Measurements from ENCODE around the gene CTXN1.
"Not testable (repeated sequence)": the region's sequence is repeated elsewhere in the genome, so short reads cannot be mapped to it uniquely, and the experiment has no call there.

Gene CTXN1

DNA sequence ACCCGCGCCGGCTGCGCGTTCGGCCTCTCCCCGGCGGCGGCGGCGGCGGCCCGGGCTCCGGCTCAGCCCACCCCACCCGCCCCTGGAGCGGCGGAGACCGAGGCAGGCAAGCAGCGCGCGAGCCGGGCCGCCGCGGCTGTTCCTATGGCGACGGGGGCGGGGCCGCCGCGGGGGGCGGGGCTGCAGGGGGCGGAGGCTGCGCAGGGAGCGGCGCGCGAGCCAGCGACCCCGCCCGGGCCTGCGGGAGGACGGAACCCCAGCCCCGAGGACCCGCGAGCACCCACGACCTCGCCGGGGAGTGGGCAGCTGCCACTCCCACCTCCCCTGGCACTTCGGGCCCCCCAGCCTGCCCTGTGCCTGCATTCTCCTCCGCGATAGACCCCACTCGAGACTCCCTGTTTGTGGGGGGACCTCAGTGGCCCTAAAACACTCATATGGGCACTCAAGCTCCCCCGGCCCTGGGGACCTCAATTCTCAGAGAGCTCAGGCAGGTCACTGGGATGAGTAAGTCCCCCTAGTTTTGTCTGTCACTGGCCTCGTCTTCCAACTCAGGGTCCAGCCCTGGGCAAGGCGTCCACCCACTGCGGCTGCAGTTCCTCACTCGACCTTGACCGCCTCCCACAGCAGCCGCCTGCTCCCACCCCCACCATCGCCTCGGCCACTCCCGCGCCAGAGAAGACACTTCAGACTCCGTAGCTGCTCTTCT, at the start of gene CTXN1:
TSS of gene CTXN1 (minus strand) at position 115 of the 706 bp plus-strand sequence. CDS start 597 bp downstream, outside the sequence.
- no peak for DNase-seq

DNA sequence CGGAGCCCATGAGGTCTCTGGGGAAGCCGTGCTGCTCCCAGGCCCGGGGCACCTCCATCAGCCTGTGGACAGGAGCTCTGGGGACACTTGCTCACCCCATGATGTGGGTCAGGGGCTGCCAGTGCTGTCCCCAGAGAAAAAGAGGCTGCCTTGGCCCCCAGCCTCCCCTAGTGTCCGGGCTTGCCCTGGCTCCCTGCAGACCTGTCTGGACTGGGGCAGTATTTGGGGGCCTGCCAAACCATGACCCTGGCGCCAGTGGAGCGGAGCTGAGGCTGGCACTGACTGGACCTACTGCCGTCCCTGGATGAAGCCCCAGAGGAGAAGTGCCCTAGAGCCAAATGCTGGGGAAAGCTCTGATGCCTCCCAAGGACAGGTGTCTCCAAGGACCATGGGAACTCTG, 49.1 kb upstream of the CTXN1 start:
- DNase-seq, result no peak

DNA sequence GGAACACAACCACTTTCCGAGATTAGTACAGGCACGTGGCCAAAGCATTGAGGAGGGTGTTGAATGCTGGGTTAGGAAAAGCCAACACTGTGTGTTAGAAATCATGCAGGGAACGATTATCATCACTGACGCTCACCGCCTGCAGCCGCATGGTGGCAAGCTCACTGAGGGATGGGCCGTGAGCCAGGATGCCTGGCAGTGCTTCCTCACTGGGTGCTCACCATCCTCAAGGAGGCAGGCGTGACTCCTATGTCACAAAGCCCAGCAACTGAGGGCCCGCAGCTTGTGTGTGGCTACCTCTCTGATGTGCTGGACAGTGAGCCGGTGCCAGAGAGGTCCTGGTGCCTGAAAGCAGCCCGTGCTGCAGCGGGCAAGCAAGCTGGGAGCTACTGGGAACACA, 47.9 kb upstream of the CTXN1 start:
- DNase-seq, result no peak

DNA sequence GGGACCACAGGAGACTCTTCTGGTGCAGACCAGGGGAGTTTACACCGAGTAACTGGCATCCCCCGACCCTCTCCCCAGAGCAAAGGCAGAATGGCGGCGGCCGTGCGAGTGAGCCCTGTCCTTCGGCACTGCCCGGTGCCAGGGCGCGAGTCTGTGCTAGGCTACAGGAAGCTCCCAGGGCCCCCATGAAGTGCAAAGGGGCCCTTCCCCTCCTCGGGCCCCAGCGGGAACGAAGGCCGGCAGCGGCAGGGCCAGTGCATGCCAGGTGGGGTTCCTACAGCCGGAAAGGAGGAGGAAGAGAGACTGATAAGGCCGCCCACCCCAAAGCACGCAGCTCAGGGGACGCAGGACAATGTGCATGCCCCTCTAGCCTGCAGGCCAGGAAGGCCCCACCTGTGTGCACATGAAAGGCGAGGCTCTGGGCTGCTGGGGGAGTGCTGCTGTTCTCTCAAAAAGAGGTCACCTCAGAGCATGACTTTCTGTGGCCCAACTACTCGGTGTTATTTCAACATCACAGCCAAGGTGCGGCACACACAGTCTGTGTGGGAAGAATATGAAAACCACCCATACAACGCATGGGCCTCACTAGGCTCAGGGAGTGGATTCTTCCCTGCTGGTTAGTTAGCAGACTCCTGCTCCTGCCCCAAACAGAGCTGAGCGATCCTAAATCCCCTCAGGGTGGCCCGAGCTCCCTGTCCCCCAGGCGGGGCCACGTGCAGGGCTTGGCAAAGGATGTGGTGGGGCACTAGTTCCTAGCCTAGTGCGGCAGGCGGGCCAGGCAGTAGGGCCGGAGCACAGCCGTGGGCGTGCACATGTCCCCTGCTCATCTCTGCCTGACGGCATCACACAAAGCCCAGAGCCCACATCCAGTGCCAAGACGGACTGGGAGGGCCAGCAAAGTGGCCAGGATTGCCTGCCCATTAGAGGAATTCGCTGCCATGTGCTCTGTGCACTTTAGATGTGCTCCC, 45.9 kb upstream of the CTXN1 start:
- DNase-seq, result no peak

DNA sequence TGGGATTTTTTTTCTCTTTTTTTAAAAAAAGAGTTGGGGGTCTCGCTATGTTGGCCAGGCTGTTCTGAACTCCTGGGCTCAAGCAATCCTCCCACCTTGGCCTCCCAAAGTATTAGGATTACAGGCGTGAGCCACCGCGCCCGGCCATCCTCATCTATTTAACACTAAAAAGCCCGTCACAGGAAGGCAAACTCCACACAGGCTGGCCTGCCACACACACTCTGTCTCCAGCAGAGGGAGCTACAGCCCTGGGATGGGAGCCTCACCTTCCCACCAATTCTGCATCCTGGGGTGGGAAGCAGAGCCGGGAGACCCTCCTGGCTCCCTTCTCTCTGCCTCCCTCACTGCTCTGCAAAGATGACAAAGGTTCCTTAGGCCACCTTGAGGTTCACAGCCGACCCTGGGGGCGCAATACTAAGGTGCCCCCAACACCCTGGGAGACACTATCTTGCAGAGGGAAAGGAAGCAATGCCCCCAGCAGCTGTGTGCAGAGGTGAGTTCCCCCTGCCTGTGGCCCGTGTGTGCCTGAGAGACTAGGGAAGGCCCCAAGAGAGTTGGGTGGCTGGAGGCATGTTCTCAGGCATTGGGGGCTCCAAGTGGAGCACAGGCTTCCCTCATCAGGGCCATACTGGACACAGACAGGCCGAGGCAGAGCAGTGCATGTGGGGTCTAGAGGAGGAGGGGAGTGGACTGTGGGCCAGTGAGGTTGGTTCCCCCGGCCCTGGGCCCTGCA, 44.9 kb upstream of the CTXN1 start:
- DNase-seq, result no peak

DNA sequence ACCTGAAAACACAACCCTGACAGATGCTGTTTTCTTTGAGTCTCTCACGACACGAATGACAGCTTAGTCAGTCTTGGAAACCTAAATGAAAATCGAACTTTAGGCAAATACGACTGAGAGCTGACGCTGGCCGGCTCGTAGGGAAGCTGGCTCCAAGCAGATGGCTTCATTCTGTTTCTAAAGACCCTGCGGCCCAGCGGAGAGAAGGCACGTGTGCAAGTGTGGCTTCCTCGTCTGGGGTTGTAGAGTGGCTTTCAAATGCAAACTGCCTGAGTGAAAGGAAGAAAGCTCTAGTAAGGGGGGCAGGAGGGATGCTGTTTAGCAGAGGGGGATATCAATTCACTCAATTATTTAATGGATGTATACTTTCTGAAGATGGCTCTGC, 43.6 kb upstream of the CTXN1 start:
- DNase-seq, result no peak

DNA sequence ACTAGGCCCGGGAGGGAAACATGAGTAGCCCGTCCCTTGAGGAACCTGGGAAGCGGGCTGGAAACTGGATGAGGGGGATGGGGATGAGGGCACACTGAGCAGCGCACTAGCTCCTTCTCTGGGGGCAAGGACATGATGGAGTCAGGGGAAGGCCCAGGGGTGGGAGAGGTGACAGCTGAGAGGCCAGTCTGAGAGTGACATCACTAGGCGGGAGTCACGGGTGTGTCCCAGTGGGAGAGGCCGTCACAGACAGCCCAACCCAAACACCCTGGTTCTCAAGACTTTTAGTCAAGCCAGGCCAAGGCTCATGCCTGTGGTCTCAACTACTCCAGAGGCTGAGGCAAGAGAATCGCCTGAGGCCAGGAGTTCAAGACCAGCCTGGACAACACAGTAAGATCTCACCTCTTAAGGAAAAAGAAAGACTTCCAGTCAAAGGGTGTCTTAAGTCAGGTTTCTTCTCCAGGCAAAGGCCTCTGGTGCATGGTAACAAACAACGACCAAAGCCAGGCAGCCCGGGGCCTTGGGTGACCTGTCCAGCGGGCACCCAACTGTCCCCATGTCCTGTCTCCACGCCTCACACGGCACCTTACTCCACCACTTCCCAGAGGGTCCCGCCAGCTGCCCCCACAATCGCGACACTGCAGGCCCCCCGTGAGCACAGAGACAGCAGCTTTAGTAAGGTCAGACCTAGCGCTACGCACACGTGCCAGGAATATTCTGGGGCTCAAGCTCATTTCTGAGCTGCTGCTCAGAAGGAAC, 43.0 kb upstream of the CTXN1 start:
- no peak for DNase-seq

DNA sequence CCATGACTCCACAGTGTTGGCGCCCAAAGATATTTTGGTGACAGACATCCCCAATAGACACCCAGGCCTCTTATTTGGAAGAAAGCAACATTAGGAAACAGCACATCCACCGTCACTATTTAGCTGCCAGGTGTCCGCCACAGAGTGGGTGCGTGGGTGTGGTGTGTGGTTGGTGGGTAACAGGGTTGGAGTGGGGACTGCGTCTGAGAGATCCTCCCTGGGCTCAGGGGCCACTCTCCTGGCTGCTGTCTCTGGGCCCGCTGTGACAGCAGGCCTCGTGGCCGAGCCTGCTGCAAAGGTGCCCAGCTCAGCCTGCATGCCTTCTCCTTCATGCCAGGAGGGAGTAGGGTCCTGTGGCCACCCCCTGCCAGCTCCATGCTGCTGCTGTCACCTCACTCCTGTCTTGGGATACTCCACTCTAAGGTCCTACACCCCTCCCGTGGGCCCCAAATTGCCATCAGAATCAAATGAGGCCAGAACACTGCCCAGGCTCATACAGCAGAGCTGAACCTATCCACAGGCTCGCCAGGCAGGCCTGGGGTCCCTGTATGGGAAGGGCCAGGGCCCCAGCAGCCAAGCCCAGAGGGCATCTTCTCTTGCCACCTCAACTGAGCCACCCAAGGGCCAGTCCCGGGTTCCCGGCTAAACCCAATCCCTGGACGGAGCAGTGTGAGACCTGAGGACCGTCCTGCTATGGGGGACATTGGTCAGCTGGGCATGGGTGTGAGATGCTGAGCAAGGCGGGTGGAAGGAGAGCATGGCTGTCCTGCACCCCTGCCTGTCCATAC, 42.3 kb upstream of the CTXN1 start:
- DNase-seq, result no peak

DNA sequence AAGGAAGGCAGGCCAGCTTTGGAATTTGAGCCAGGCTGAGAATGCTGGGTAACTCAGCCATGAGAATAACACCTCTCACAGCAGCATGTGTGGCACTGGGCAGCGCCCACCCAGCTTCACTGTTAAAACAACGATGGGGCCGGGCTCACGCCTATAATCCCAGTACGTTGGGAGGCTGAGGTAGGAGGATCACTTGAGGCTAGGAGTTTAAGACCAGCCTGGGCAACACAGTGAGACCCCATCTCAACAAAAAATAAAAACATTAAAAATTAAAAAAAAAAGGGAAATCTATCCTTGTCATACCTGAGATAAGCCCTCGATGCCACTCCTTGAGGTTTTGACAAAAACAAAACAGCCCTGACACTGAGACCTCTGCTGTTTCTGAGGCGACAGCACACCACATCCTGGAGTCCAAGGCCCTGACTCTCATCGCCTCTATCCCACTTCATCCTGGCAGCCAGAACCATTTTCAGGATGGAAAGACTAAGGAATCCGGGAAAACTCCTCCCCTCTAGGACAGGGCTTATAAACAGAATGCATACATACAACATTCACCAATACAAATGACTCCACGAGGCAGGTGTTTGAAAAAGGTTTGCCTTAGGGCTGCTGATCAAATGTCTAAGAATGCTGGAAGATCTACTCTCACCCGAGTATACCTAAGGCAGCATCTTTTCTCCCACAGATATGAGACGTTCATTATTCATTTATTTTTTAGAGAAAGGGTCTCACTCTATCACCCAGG, 40.2 kb upstream of the CTXN1 start:
- no peak for DNase-seq

DNA sequence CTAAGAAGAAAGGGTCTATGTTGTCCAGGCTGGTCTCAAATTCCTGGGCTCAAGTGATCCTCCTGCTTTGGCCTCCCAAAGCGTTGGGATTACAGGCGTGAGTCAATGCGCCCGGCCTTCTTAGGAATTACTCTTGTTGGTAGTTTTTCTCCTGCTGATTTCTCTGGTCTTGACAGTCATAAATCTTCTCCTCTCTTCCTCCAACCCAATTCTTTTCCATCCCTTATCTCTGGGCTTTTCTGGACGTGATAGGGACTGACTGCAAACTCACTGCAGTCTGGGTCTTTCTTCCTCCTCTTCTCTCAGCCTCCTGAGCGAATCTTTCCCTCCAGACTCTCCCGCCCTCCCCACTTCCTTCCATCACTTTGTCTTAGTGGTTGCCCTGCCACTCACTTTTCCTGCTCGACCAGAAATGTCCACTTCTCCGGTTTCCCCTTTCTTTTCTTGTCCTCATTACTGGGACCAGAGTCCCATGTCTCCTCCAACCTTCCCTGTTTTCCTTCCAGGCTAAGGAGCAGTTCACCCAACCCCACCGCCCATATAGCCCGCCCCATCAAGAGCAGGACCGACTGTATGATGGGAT, 39.4 kb upstream of the CTXN1 start:
- DNase-seq, result no peak

DNA sequence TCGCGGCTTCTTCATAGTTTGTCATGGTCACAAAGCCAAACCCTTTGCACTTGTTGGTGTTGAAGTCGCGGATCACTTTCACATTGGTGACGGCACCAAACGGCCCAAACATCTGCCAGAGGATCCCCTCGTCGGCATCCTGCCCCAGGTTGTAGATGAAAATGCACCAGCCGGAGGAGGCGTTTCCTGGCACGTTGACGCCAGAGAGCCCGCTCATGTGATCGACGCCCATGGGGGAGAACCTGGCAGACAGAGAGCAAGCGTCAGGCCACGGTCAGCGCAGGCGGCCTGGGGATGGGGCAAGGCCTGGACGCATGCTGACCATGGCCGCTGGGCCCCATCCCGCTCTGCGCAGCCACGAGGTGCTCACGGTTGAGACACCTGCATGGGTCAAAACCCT, 37.6 kb upstream of the CTXN1 start:
- no peak for DNase-seq

DNA sequence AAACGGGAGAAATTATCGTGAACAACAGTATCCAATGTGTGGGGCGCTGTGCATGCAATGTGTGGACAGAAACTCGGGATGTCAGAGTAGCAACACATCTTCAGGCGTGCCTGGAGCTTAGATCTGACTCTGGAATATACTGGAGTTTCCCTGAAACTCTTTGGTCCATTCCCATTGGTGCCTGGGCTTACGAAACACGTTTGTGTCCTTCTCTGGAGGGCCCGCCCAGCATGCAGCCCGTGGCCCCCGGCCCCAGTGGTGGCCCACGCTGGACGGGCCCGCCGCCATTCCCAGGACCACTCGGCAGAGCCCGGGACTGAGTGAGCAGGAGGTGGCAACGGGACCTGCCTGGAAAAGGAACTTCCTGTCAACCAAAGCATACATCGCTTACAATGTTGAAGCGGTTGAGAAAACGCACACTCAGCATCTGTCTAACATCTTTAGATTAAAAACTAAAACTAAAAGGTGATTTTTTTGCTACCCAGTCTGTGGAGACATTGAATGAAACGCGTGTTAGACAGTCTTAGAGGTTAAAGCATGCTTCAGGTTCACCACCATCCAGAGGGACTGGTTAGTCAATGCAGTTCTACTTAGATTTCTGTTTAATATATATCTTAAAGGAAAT, 36.8 kb upstream of the CTXN1 start:
- no peak for DNase-seq

DNA sequence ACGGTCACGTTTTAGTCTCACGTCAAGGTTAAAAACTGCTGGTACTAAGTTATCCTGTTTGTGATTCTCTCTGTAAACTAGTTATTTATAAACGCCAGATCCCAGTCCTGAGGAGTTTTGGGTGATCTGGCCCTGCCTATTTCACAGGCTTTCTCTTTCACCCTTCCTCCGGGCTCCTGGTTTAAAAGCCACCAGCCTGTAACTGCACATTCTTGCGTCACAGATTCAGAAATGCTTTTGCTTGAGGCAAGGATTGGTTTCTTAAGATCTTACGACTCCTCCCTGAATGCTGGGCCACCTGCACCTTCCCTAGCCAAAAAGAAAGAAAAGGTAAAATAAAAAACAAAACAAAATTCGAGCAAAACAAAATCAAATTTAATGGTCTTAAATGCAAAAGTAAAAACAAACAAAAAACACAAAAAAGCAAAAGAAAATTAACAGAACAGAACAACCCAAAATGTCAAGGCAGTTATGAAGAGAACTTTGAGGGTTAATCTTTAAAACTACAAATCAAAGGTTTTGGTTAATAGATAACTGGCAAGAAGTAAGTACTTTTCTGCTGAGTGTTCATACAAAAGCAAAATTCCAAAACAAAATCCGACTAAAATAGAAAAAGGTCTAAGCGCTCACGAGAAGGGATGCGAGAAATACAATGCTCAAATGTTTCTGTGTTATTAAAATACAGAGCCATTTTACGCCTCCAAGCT, 36.1 kb upstream of the CTXN1 start:
- no peak for DNase-seq

DNA sequence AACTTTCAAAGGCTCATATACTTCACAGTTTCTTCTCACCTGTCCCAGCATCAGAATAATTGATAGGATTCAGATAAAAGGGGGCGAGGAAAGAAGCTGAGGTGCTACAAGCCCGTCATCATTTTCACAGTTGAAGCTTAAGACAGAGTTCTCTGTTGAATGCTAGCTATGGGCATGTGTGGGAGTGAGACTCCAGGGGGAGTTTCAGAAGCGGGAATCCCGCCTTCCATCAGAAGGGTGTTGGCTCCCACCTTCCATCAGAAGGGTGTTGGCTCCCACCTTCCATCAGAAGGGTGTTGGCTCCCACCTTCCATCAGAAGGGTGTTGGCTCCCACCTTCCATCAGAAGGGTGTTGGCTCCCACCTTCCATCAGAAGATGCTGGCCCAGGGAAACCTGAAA, 35.1 kb upstream of the CTXN1 start:
- DNase-seq, result not testable (repeated sequence)

DNA sequence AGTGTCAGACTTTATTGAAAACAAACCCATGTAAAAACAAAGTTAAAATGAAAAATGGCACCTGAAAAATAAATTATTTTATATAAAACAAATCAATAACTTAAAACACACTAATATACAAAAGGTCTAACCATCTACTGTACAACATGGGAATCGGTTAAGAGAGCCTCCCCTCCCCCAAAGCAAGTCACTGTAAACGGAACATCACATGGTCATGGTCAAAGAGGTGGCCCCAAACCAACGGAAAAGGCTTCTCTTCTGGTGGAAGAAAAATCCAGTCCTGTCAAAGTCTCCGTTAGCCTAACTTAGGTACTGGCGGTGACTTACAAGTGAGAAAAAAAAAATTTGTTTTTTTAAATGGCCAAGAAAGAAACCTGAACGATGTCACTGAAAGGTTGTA, 33.3 kb upstream of the CTXN1 start:
- DNase-seq, result no peak

DNA sequence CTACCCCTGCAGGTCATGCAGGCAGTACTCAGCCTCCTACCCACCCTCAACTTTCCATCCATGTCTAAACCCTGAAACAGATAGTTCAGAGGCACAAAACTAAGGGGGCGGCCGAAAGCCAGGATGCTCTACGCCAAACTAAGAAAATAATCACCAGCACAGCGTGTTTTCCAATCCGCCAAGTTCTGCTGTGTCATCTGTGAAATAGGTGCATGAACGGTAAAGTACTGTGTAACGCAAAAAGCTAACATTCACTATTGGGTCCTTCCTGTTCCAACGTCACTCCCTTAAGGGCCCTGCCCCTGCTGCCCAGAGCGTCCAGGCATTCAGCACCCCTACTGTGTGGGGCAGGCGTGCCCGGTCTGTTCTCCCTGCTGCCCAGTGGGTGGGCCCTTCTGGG, 29.8 kb upstream of the CTXN1 start:
- DNase-seq, result no peak

DNA sequence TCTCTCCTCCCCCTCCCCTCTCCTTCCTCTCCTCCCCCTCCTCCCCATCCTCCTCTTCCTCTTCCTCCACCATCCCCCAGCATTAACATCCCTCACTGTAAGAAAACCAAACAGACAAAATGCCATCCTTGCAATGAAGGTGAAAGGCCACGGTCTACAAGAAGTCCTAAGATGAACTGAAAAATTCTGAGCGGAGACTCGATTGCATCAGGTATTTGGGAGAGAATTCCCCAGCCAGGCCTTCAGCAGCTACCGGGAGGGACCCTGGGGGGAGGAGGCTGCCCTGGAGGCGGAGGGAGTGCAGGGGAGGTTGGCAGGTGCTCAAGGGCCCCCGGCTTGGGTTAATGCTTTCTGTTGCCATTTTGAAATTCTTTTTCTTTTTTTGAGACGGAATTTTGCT, 27.6 kb upstream of the CTXN1 start:
- no peak for DNase-seq

DNA sequence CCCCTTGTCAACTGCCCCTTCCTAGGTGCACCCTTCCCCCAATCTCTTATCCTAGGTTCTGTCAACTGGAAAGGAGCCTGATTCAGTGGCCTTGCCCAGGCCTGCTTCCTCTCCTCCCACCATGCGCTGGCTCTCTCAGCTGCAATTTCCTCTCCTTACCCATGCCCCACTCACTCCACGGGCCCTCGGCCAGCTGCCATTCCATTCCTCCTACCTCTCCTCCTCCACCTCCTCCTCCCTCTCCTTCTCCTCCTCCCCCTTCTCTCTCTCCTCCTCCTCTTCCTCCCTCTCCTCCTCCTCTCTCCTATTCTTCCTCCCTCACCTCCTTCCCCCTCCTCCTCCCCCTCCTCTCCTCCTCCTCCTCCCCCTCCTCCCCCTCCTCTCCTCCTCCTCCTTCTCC, 27.1 kb upstream of the CTXN1 start:
- DNase-seq, result no peak

DNA sequence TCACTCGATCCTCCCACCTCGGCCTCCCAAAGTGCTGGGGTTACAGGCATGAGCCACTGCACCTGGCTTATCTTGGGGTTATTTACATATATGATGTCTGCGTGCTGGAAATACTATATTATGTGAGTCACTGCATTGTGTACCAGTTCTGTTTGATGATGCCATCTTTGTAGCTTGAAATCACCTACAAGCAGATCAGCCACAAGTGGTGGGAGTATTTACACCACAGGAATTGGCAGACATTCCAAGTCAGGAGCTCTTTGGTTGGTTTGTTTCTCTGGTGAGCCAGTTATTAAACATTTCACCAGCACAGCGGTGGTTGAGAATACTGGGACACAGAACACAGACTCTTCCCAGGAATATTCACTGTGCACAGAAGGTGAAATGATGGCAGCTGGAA, 22.0 kb upstream of the CTXN1 start:
- no peak for DNase-seq

All from DMS153 (cell line).